HepG2 (cell line): ENCODE measurements around the gene DPM2. TPM values are rescaled to one million over a fixed set of nuclear protein-coding genes. Genes with fewer than 3 reads are reported as not detected.

Experiments
- ARNT2 ChIP-seq: sonication (generic); formaldehyde crosslinking; IDR thresholded peaks from 2 replicates; pipeline ENCODE4 v1.8.0; 2022; ENCODE audit warnings: mild to moderate bottlenecking, low read depth, missing genetic modification reagents, moderate library complexity
- CBX5 ChIP-seq: sonication (generic); formaldehyde crosslinking; IDR thresholded peaks from 2 replicates; pipeline ENCODE4 v1.4.0; 2020; ENCODE audit warnings: missing genetic modification reagents, borderline replicate concordance
- ERF ChIP-seq: IDR thresholded peaks from 2 replicates; pipeline ENCODE4 v1.6.1; 2018; ENCODE audit warnings: missing biosample characterization, missing genetic modification reagents
- GATAD1 ChIP-seq: IDR thresholded peaks from 2 replicates; pipeline ENCODE4 v1.6.1; 2016; ENCODE audit warnings: missing genetic modification reagents, missing compliant biosample characterization
- HNRNPL ChIP-seq: fragments of 200-400 bp; formaldehyde crosslinking; IDR thresholded peaks from 2 replicates; pipeline ENCODE4 v1.6.1; 2017; ENCODE audit warnings: mild to moderate bottlenecking, low read depth, low read length
- KDM2A ChIP-seq: sonication (generic); formaldehyde crosslinking; IDR thresholded peaks from 2 replicates; pipeline ENCODE4 v1.4.0; 2020; ENCODE audit warnings: low read depth, missing genetic modification reagents, borderline replicate concordance
- MEF2D ChIP-seq: sonication (generic); formaldehyde crosslinking; IDR thresholded peaks from 2 replicates; pipeline ENCODE4 v1.5.1; 2020; ENCODE audit warnings: mild to moderate bottlenecking, missing genetic modification reagents
- PCBP1 ChIP-seq: fragments of 200-400 bp; formaldehyde crosslinking; IDR thresholded peaks from 2 replicates; pipeline ENCODE4 v1.6.1; 2017; ENCODE audit warnings: mild to moderate bottlenecking, low read depth, low read length, borderline replicate concordance
- RARA ChIP-seq: IDR thresholded peaks from 2 replicates; pipeline ENCODE4 v1.6.1; 2016; ENCODE audit warnings: missing genetic modification reagents, missing compliant biosample characterization
- REL ChIP-seq: sonication (generic); formaldehyde crosslinking; conservative IDR thresholded peaks from 2 replicates; pipeline ENCODE4 v1.8.0; 2022; ENCODE audit warnings: mild to moderate bottlenecking, missing genetic modification reagents, moderate library complexity
- STAG1 ChIP-seq: sonication (generic); formaldehyde crosslinking; IDR thresholded peaks from 2 replicates; pipeline ENCODE4 v1.4.0; 2020; ENCODE audit warnings: missing genetic modification reagents
- ZMYM4 ChIP-seq: sonication (generic); formaldehyde crosslinking; IDR thresholded peaks from 2 replicates; pipeline ENCODE4 v1.8.1; 2023; ENCODE audit warnings: mild to moderate bottlenecking, missing genetic modification reagents
- ZNF687 ChIP-seq: sonication (generic); formaldehyde crosslinking; IDR thresholded peaks from 2 replicates; pipeline ENCODE4 v1.5.1; 2020; ENCODE audit warnings: mild to moderate bottlenecking, missing genetic modification reagents, moderate library complexity
- polyA plus RNA-seq, 8 experiments: library from polyadenylated mRNA; depleted of rRNA in 3 of 8; stranded (reverse) in 7 of 8; unstranded in 1 of 8; fragments of >200 nt; fragmentation: Illumina TruSeq in 4 of 8; extraction: Trizol in 4 of 8; gene quantifications; 2 replicates each; pipeline versions ENCODE4 v1.2.1 to v1.2.3, GENCODE V29; 2011 to 2016; ENCODE audit warnings: low read depth in 4 of 8, missing spikeins in 1 of 8, mixed read lengths in 1 of 8; ENCODE audit not compliant: insufficient read depth in 1 of 8
- total RNA-seq, 5 experiments: library from RNA; depleted of rRNA; stranded (reverse); fragments of >200 nt; fragmentation: Illumina TruSeq; extraction: Trizol; gene quantifications; 2 replicates each; pipeline ENCODE4 v1.2.3, GENCODE V29; 2016; ENCODE audit warnings: low read depth in 1 of 5
- TF ChIP-seq, protein P1 (sequence below): sonication (generic); formaldehyde crosslinking; IDR thresholded peaks from 2 replicates; pipeline ENCODE4 v1.5.0; 2020; ENCODE audit warnings: mild to moderate bottlenecking, missing genetic modification reagents
- TF ChIP-seq, protein P2 (sequence below): sonication (generic); formaldehyde crosslinking; IDR thresholded peaks from 2 replicates; pipeline ENCODE4 v1.5.0; 2020; ENCODE audit warnings: mild to moderate bottlenecking, missing genetic modification reagents, borderline replicate concordance

The DPM2 gene
- total and polyA plus RNA-seq, 2 of the 13 experiments (the other 11 are each of a cell fraction or from before 2014, with no cell fraction given), result 24.8 to 35.3 TPM

DNA sequence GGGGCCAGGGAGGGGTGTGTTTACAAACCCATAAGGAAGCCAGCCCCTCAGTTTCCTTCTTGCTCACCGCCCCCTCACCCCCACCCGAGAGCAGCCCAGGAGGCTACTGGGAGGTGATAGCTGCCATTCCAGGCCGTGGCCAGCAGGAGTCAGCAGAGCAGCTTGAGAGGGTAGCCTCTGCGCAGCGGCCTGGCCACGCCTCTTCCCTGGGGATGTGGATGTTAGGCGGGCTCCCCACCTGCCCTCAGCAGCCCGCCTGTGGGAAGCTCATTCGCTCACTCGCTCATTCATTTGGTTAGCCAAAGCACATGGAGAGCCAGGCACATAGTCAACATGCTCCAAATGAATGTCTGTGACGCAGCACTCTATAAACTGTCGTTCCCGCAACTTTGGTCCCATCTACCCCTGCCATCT is 6.1 kb upstream of the DPM2 start (continued):
- TF ChIP-seq ZNF687 (CRISPR knock-in tag) (peak; percentile 68), RARA (CRISPR knock-in tag) (0 out of 2 replicates have a peak, but pooled peaks have one; percentile 27), PCBP1 (0 out of 2 replicates have a peak, but pooled peaks have one; percentile 54), MEF2D (CRISPR knock-in tag) (no peak), GATAD1 (CRISPR knock-in tag) (no peak), ARNT2 (CRISPR knock-in tag) (no peak), ERF (CRISPR knock-in tag) (0 out of 2 replicates have a peak, but pooled peaks have one; percentile 45), KDM2A (CRISPR knock-in tag) (peak; percentile 45; the same call in 1 of the 2 replicates), HNRNPL (0 out of 2 replicates have a peak, but pooled peaks have one; percentile 38), CBX5 (0 out of 2 replicates have a peak, but pooled peaks have one; percentile 19), ZMYM4 (CRISPR knock-in tag) (no peak), STAG1 (peak; percentile 89), REL (CRISPR knock-in tag) (no peak)
- TF ChIP-seq, protein P1, sequence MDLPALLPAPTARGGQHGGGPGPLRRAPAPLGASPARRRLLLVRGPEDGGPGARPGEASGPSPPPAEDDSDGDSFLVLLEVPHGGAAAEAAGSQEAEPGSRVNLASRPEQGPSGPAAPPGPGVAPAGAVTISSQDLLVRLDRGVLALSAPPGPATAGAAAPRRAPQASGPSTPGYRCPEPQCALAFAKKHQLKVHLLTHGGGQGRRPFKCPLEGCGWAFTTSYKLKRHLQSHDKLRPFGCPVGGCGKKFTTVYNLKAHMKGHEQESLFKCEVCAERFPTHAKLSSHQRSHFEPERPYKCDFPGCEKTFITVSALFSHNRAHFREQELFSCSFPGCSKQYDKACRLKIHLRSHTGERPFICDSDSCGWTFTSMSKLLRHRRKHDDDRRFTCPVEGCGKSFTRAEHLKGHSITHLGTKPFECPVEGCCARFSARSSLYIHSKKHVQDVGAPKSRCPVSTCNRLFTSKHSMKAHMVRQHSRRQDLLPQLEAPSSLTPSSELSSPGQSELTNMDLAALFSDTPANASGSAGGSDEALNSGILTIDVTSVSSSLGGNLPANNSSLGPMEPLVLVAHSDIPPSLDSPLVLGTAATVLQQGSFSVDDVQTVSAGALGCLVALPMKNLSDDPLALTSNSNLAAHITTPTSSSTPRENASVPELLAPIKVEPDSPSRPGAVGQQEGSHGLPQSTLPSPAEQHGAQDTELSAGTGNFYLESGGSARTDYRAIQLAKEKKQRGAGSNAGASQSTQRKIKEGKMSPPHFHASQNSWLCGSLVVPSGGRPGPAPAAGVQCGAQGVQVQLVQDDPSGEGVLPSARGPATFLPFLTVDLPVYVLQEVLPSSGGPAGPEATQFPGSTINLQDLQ, result no peak
- TF ChIP-seq, protein P2, sequence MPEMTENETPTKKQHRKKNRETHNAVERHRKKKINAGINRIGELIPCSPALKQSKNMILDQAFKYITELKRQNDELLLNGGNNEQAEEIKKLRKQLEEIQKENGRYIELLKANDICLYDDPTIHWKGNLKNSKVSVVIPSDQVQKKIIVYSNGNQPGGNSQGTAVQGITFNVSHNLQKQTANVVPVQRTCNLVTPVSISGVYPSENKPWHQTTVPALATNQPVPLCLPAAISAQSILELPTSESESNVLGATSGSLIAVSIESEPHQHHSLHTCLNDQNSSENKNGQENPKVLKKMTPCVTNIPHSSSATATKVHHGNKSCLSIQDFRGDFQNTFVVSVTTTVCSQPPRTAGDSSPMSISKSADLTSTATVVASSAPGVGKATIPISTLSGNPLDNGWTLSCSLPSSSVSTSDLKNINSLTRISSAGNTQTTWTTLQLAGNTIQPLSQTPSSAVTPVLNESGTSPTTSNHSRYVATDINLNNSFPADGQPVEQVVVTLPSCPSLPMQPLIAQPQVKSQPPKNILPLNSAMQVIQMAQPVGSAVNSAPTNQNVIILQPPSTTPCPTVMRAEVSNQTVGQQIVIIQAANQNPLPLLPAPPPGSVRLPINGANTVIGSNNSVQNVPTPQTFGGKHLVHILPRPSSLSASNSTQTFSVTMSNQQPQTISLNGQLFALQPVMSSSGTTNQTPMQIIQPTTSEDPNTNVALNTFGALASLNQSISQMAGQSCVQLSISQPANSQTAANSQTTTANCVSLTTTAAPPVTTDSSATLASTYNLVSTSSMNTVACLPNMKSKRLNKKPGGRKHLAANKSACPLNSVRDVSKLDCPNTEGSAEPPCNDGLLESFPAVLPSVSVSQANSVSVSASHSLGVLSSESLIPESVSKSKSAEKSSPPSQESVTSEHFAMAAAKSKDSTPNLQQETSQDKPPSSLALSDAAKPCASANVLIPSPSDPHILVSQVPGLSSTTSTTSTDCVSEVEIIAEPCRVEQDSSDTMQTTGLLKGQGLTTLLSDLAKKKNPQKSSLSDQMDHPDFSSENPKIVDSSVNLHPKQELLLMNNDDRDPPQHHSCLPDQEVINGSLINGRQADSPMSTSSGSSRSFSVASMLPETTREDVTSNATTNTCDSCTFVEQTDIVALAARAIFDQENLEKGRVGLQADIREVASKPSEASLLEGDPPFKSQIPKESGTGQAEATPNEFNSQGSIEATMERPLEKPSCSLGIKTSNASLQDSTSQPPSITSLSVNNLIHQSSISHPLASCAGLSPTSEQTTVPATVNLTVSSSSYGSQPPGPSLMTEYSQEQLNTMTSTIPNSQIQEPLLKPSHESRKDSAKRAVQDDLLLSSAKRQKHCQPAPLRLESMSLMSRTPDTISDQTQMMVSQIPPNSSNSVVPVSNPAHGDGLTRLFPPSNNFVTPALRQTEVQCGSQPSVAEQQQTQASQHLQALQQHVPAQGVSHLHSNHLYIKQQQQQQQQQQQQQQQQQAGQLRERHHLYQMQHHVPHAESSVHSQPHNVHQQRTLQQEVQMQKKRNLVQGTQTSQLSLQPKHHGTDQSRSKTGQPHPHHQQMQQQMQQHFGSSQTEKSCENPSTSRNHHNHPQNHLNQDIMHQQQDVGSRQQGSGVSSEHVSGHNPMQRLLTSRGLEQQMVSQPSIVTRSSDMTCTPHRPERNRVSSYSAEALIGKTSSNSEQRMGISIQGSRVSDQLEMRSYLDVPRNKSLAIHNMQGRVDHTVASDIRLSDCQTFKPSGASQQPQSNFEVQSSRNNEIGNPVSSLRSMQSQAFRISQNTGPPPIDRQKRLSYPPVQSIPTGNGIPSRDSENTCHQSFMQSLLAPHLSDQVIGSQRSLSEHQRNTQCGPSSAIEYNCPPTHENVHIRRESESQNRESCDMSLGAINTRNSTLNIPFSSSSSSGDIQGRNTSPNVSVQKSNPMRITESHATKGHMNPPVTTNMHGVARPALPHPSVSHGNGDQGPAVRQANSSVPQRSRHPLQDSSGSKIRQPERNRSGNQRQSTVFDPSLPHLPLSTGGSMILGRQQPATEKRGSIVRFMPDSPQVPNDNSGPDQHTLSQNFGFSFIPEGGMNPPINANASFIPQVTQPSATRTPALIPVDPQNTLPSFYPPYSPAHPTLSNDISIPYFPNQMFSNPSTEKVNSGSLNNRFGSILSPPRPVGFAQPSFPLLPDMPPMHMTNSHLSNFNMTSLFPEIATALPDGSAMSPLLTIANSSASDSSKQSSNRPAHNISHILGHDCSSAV (CRISPR knock-in tag), result no peak
